KOPT-K1 (cell line): ENCODE data around the gene RAC3.
"Not testable (repeated sequence)": the region's sequence is repeated elsewhere in the genome, so short reads cannot be mapped to it uniquely, and the experiment has no call there.

Experiments used
- H3K27ac ChIP-seq: fragments of 200-600 bp; sonication (generic); 2 replicates; pipeline ENCODE4 v1.5.1; 2016; ENCODE audit warnings: antibody characterized with exemption, mild to moderate bottlenecking, low read depth, low read length; ENCODE audit not compliant: poor library complexity, severe bottlenecking
- H3K36me3 ChIP-seq: fragments of 200-600 bp; sonication (generic); 2 replicates; pipeline ENCODE4 v1.5.1; 2017; ENCODE audit warnings: antibody characterized with exemption, mild to moderate bottlenecking, low read length, moderate library complexity; ENCODE audit not compliant: insufficient read depth
- H3K9me3 ChIP-seq: fragments of 200-600 bp; sonication (generic); 2 replicates; pipeline ENCODE4 v1.5.1; 2017; ENCODE audit warnings: antibody characterized with exemption, low read length, mild to moderate bottlenecking; ENCODE audit not compliant: insufficient read depth, poor library complexity, severe bottlenecking

The RAC3 gene

DNA sequence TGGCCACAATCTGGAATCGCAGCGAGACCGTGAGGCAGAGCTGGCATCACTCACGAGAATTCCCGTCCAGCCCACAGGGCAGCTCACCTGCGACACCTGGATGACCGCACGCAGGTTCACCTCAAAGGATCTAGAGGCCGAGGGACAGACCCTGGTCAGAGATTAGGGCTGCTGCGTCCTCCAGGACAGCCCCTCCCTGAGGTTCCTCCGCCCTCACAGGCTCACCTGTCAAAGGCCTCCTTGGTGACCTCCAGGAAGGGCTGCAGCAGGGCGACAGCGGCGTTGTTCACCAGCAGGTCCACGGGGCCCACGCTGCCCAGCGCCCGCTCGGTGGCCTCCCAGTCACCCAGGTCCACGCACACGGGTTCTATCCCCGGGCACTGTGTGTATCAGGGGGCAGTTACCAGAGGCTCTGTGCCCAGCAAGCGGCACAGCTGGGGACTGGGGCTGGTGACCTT lies 5.2 kb downstream of the RAC3 start:
- Histone ChIP-seq H3K9me3 (no peaks in the 10 kb centered on the region), H3K36me3 (no peaks in the 10 kb centered on the region; the same call in 1 of the 2 replicates), H3K27ac (peak overlapping the region; percentile 65)

- peak within 1 kb of the TSS; percentile 65 for H3K27ac ChIP-seq
- H3K36me3 ChIP-seq, result no peaks in the 10 kb centered on the region; the same call in 1 of the 2 replicates
- H3K9me3 ChIP-seq, result no peaks in the 10 kb centered on the region
Observed at GRCh38 chr17:82037092-82037888, 5.8 kb downstream of the RAC3 start, which contains the start of gene DCXR. Gene DCXR (minus strand): TSS chr17:82037697. CDS start chr17:82037682, 15 bp downstream.

DNA sequence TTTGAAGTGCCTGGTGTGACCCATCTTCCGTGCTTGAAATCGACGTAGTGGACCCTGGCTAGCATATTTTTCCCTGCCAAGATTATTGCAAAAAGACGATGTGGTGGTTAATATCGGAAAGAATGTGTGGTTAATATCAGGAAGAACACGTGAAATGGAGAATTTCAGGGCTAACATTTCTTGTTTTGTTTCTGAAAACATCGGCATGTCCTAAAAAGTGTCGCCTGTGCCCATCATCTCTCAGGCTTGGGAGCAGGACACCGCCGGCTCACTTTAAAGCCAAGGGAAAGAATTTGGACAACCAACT lies 6.4 kb downstream of the RAC3 start:
- Histone ChIP-seq H3K36me3 (no peaks in the 10 kb centered on the region; the same call in 1 of the 2 replicates), H3K9me3 (no peaks in the 10 kb centered on the region), H3K27ac (peak overlapping the region; percentile 65)

GRCh38 chr17:82038796-82039409 lies 7.4 kb downstream of the RAC3 start:
- H3K27ac ChIP-seq, H3K9me3 ChIP-seq: not testable (repeated sequence)

DNA sequence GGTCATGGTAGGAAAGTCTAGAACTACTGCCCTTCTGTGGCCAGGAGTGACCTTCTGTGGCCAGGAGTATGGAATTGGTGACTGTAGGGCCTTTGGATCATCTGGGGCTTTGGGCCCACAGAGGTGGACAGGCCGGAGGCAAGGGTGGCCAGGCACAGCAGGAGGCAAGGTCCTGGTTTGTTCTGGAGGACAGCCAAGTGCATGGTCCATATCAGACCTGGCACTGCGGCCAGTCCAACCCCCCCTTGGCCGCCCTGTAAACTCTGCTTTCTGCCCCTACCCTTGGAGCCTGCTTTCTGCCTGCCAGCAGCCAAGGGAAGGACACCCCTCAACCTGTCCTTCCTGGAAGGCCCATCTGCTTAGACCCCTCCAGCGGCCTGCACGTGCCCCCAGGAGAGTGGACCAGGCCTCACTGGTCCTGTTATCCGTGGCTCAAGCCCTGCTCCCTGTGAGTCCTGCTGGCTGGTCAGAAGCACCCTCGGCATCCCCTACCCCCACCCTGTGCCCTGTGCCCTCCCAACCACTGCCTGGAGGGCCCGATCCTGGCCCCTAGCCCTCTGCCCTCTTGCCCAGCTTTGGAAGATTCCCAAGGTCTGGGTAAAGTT lies 8.3 kb downstream of the RAC3 start:
- Histone ChIP-seq H3K36me3 (no peaks in the 10 kb centered on the region; the same call in 1 of the 2 replicates), H3K27ac (no peak overlapping the region), H3K9me3 (no peaks in the 10 kb centered on the region)

More at GRCh38 chr17:82038796-82039409, 7.4 kb downstream of the RAC3 start:
- H3K36me3 ChIP-seq, result not testable (repeated sequence)

DNA sequence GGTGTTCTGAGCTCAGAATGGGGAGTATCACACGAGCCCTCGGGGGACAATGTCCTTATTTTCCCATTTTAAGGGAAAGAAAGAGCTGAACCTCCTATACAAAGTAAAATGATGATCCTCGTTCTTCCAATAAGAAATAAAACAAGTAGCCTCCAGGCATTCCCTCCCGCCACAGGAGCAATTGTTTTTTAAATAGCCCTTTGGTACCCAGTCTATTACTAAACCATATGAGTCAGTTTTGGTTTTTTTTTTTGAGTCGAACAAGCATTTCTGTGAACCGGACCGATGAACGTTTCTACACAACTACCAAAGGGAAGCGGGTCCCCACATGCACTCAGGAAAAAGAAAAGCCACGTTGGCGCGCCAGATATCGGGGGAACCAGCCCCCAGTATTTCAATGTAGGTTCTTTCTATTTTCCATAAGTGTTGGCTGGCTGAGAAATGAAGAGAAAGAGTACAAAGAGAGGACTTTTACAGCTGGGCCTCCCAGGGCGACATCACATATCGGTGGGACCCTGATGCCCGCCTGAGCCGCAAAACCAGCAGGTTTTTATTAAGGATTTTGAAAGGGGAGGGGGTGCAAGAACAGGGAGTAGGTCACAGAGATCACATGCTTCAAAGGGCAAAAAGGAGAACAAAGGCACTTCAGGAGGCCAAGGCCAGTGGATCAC lies 9.8 kb downstream of the RAC3 start:
- H3K9me3 ChIP-seq, result no peaks in the 10 kb centered on the region
- no peaks in the 10 kb centered on the region for H3K36me3 ChIP-seq
- no peak overlapping the region for H3K27ac ChIP-seq

DNA sequence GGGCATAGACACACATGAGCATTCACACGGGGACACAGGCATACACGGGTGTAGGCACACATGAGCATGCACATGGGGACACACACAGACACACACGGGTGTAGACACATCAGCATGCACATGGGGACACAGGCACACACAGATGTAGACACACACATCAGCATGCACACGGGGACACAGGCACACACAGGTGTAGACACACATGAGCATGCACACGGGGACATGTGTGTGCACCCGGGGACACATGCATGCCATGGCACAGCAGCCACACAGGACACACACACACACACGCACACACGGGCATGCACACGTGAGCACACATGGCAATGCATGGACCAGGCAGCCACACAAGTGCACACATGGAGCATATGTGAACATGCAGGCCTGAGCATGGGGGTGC lies 11.2 kb downstream of the RAC3 start:
- H3K36me3 ChIP-seq, result peaks cover 5% of the 10 kb centered on the region; the same call in 1 of the 2 replicates
- no peak overlapping the region for H3K27ac ChIP-seq
- no peaks in the 10 kb centered on the region for H3K9me3 ChIP-seq

DNA sequence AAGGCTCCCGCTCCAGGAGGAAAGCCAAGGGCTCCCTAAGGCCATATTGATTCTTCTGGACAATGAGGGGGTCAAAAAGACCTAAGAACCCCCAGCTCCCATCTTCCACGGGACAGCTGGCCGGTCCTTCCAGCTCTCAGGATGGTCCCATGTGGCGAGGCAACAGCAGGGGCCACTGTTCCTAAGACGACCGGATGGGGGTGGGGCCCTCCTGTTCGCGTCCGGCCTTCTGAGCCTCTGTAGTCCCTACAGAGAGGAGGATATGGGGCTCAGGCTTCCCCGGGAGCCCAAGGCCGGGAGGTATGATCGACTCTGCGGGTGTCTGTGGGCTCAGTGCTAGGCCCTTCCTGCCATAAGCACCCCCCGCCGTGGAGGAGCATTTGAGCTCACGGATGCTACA lies 12.0 kb downstream of the RAC3 start:
- peaks cover 11% of the 10 kb centered on the region; the same call in 1 of the 2 replicates for H3K36me3 ChIP-seq
- no peak overlapping the region for H3K27ac ChIP-seq
- H3K9me3 ChIP-seq, result no peaks in the 10 kb centered on the region

GRCh38 chr17:82045936-82046484 lies 14.5 kb downstream of the RAC3 start:
- Histone ChIP-seq H3K36me3 (peaks cover 17% of the 10 kb centered on the region; the same call in 1 of the 2 replicates), H3K27ac (no peak overlapping the region), H3K9me3 (no peaks in the 10 kb centered on the region)

DNA sequence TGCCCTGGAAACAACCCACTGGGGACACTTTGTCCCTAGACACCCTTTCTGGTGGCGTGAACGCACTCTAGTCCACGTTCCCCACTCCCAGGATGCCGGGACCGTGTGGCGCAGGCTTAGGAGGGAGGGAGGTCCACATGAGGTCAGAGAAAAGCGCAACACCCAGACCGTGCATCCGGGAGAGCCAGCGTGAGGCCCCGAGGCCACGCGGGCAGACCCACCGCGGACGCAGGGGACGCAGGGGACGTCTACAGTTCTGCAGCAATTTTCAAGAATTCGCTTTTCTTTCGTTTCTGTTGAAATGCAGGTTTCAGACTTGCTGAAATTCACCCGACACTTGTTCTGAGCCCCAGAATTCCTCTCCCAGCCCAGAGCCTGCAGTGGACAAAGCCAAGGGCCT lies 15.4 kb downstream of the RAC3 start:
- H3K27ac ChIP-seq, result no peak overlapping the region

DNA sequence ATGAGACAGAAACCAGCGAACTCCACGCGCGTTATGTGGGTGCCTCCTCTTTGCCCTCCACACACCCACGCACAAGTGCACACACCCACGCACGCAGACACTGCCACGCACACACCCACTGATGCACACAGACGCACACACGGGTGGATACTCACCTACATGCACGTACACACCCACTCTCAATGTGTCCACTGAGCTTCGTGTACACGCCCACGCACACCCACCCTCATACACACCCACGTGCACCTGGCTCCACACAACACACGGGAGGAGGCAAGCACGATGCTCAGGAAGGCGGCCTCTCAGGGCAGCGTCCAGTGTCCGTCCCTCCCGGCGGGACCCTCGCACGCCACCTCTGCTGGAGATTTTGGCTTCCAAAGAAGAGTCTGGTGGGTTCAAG lies 15.9 kb downstream of the RAC3 start:
- H3K27ac ChIP-seq, result no peak overlapping the region
- H3K9me3 ChIP-seq, result no peaks in the 10 kb centered on the region
- H3K36me3 ChIP-seq, result peaks cover 17% of the 10 kb centered on the region; the same call in 1 of the 2 replicates

More for the DNA sequence above, 15.4 kb downstream of the RAC3 start:
- Histone ChIP-seq H3K36me3 (peaks cover 17% of the 10 kb centered on the region; the same call in 1 of the 2 replicates), H3K9me3 (no peaks in the 10 kb centered on the region)

GRCh38 chr17:82047914-82048570 lies 16.6 kb downstream of the RAC3 start:
- no peak overlapping the region for H3K27ac ChIP-seq
- H3K9me3 ChIP-seq, result no peaks in the 10 kb centered on the region
- peaks cover 17% of the 10 kb centered on the region; the same call in 1 of the 2 replicates for H3K36me3 ChIP-seq

DNA sequence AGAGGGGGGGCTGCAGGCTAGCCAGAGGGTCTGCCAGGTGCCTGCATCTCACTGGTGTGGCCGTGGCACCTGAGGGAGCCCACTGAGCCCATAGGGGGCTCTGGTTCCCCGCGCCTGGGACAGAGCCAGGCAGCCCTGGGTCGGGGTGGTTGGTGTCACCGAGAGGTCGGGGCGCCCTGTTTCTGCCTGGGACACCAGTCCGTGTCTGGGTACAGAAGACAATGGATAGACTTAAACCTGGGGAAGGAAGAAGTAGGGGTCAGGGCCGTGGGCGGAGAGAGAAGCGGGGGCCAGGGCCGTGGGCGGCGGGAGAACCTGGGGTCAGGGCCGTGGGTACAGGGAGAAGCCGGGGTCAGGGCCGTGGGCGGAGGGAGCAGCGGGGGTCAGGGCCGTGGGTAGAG lies 17.1 kb downstream of the RAC3 start:
- Histone ChIP-seq H3K27ac (no peak overlapping the region), H3K36me3 (peaks cover 21% of the 10 kb centered on the region; the same call in 1 of the 2 replicates), H3K9me3 (no peaks in the 10 kb centered on the region)

- Histone ChIP-seq H3K27ac (no peak overlapping the region), H3K9me3 (no peaks in the 10 kb centered on the region), H3K36me3 (peaks cover 26% of the 10 kb centered on the region; the same call in 1 of the 2 replicates)
Observed at GRCh38 chr17:82049106-82049505, 17.6 kb downstream of the RAC3 start.
